OCI-M1 (cell line): Measurements from ENCODE around the gene ATAD2B.
A peak's percentile ranks its signal among the peaks of the same experiment; 100 is the strongest.

ENCODE experiments used
- DNase-seq: peaks from one replicate; lab custom pipeline; 2025; lab: John Stamatoyannopoulos, UW

Gene ATAD2B

DNA sequence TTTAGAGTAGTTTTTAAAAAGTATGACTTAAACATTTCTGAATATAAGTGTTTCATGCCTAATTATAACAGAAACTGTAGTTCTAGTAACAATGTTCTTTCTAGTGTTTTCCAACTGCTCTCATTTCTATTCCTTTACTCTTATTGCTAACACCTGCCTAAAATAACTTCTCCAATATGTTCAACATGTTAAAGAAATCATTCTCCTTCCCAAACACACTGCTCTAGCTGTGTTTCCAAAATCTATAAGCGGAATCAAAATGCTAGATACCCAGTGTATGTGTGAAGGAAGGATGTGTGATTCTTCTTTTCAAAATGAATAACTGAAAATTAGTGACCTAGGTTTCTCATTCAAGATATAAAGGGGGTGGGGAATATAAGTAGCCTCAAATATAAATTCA lies 89.1 kb downstream of the ATAD2B start:
- DNase-seq: no peak

DNA sequence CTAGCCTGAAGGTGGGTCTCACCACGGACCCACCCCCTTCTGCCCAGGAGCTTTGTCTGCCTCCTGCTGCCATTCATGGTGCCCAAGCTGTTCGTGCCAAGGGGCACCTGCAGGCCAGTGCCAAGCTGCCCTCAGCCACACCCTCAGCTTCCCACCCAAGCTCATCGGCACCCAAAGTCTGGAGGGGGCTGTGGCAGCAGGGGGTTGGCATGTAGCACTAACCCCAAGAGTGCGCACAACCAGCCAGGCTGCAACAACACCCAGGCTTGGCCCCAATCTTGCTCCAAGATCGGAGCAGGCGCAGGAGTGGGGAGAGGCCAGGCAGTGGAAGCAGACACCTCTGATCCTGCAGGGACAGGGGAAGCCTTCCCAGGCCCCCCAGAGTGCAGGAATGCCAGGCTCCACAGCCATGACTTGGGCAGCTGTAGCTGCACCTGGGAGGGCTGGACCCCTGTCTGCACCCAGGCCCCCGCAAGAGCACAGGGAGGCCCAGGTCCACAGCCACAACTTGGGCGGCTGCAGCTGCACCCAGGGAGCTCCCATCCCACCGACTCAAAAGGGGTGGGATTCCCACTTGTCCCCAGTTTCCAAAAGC lies 89.9 kb downstream of the ATAD2B start:
- DNase-seq: no peak

- no peak for DNase-seq
Measured at GRCh38 chr2:23836505-23836904, 90.4 kb downstream of the ATAD2B start.

GRCh38 chr2:23835988-23836387 lies 90.9 kb downstream of the ATAD2B start:
- DNase-seq: no peak

DNA sequence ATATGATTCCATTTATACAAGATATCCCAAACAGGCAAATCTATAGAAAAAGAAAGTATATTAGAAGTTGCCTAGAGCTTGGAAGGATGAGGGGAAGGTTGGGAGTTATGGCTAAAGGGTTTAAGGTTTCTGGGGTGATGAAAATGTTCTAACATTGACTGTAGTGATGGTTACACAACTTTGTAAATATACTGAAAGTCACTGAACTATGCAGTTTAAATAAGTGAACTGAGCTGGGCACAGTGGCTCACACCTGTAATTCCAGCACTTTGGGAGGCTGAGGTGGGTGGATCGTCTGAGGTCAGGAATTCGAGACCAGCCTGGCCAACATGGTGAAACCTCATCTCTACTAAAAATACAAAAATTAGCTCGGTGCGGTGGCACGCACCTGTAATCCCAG lies 91.5 kb downstream of the ATAD2B start:
- no peak for DNase-seq

DNA sequence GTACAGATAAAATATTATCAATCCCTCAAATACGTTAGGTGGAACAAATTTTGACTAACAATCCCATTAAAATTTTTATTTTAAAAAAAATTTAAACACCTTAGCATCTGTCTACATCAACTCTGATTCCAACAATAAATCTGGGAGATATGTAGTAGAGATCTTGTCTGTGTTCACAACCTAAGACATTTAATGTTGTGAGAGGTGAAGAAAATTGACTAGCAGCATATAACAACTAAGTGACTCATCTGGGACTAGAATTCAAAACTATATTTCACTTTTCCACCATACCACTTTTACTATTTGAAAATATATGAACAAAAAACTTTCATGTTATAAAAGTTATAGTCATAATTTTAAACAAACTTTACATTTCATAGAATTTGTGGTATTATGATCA lies 97.9 kb downstream of the ATAD2B start:
- no peak for DNase-seq

- DNase-seq: peak; percentile 18
Measured at GRCh38 chr2:23828256-23828980, 98.5 kb downstream of the ATAD2B start.

GRCh38 chr2:23827287-23827686 lies 99.6 kb downstream of the ATAD2B start:
- no peak for DNase-seq

DNA sequence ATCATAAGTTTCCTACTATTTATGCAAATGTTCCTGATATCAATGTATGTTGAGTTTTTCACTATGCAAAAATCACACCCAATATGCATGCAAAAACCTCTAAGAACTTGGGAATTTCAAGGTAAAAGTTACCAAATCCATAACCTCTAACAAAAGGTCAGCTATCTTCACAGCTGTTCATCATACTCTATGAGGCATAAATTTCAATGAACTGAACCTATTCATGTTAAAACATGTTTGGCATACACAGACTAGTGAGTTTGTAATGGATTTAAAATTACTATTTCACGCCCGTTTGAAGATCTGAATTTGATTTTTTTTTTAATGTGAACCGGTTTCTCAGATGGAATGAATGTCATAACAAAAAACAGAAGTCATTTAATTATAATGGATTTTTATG lies 100.2 kb downstream of the ATAD2B start:
- no peak for DNase-seq

- peak; percentile 30 for DNase-seq
Measured at GRCh38 chr2:23826040-23826439, 100.9 kb downstream of the ATAD2B start.

GRCh38 chr2:23824777-23825212 lies 102.1 kb downstream of the ATAD2B start:
- peak; percentile 82 for DNase-seq

DNA sequence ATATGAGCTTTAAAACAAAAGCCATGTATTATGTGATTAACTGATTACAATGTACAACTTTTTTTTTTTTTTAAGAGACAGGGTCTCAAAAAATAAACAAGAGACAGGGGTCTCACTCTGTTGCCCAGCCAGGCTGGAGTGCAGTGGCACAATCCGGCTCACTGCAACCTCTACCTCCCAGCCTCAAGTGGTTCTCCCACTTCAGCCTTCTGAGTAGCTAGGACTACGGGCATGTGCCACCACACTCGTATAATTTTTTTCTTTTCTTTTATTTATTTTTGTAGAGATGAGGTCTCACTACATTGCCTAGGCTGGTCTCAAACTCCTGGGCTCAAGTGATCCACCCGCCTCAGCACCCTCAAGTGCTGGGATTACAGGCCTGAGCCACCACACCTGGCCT lies 103.1 kb downstream of the ATAD2B start:
- no peak for DNase-seq

DNA sequence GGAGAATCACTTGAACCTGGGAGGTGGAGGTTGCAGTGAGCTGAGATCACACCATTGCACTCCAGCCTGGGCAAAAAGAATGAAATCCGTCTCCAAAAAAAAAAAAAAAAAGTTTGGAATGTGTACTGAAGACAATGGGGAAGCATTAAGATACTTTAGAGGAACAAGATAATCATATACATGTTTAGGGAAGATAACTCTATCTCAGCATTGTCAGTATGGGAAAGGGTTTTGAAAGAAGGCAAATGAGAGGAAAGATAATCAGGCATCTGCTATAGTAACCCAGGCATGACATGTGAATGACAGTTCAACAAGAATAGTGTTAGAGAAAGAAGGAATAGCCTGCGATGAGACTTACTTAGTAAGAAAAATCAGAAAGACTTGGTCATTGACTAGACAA lies 112.0 kb downstream of the ATAD2B start:
- DNase-seq: peak; percentile 69

DNA sequence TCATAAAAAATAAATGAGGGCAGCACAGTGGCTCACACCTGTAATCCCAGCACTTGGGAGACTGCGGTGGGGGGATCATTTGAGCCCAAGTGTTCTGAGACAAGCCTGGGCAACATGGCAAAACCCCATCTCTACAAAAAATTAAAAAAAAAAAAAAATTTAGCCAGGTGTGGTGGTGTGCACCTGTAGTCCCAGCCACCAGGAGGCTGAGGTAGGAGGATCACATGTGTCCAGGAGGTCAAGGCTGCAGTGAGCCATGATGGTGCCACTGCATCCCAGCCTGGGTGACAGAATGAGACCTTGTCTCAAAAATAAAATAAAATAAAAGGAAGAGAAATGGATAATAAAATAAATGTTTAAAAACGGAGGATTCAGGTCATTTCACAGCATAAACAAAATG lies 113.5 kb downstream of the ATAD2B start:
- DNase-seq: no peak

DNA sequence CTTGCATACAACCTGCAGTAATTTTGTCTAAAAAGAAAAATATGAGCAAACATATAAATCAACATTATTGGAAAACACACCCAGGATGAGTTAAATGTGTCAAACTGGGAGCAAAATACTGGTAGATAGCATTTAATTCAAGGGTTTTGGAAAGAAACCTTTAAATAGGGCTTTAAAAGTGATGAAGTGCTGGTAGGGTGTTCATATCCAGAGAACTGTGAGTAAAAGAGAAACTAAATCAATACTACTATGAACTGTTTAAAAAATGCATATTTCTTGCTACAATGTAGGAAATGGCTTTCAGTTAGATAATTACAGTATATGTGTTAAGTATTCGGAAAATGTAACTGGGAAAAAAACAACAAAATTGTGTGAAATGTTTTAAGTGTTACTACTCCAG lies 117.8 kb downstream of the ATAD2B start:
- DNase-seq: no peak

DNA sequence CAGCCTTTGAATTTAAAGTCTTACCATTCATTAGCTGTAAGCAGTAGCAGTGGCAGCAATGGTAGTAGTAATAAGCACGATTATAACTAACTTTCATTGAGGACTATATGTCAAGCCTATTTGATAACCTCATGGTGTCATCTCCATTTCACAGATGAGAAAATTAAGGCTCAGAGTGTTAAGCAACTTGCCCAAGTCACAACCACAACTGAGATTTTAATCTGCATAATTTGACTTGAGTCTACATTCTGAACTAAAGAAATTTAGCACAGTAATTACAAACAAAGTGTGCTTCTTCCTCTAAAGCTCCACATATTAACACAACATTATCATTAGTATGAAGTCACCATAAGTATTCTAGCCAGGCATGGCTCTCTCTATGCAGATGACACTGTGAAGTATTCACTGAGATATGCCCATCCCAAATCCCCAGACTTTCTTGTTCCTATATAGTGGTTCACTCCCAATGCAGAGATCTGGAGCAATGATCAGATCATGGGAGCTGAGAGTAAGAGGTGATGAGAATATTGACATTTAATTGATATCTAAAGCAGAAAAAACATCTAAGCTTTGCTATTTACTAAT lies 120.2 kb downstream of the ATAD2B start:
- DNase-seq: no peak

- DNase-seq: no peak
Measured at GRCh38 chr2:23806201-23806600, 120.7 kb downstream of the ATAD2B start.

DNA sequence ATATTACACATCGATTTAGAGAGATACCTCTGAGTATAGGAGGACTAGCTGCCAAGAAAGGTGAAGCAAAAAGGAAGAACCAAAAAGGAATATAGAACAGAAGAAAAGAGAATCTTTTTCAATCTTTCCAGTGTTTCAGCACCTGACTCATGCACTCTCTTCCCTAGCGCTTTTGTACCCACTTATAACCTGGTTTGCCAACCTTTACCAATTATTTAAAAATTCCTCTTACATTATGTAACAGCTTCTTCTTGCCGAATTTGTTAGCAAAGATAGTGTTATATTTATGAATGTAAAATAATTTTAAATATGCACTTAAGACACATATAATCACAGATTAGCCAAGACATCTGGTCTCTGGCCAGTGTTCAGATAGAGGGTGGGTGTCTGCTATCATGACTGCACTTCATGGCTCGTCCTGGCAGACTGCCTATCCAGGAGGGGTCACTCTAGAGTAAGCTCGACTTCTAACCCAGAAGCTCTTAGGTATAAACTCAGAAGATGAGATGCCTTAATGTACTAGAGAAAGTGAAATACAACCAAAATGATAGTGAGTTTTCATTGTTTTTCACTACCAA lies 122.9 kb downstream of the ATAD2B start:
- DNase-seq: peak; percentile 83

GRCh38 chr2:23803264-23803964 lies 123.5 kb downstream of the ATAD2B start:
- DNase-seq: no peak

DNA sequence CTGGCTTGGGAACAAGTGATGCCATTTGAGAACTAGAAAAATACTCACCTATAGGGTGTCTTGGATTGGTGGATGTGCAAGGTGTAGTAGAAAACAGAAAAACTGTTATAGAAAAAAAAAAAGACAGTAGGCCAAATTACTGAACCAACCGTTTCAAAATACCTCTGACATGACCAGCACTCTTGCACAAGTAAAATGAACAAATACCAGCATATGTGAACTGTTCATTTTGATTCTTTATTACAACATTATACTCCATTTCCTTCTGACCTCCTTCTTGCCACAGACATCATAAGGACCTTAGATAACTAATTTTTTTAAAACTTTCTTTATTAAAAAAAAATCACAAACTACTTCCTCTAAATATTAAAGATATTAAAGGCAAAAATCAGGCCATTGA lies 125.5 kb downstream of the ATAD2B start:
- no peak for DNase-seq

- no peak for DNase-seq
Measured at GRCh38 chr2:23794234-23794633, 132.7 kb downstream of the ATAD2B start.

GRCh38 chr2:23793476-23793875 lies 133.4 kb downstream of the ATAD2B start:
- DNase-seq: no peak

GRCh38 chr2:23791030-23791429 lies 135.9 kb downstream of the ATAD2B start:
- DNase-seq: peak; percentile 60
